ENCODE measurements around the gene RFC1.
"Not testable (repeated sequence)": the region's sequence is repeated elsewhere in the genome, so short reads cannot be mapped to it uniquely, and the experiment has no call there.

The RFC1 gene

DNA sequence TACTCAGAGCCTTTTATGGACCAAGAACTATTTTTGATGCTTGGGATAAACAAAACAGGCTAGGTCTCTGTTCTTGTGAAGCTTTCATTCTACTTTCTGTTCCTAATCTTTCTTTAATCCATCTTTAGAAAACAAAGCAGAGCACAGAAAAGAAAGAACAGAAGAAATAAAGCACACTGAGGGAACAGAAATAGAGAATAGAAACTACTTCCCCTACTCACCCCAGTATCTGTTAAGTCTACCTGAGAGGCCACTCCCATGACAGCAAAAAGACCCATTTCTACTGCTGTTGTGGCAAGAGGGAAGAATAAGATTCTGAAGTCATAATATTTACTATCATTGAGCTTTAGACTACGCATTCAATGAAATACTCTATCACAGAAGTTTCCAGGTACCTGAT, 9.2 kb downstream of the RFC1 start:
- no peak for DNase-seq (ENCODE audit: low read depth, low spot score)

DNA sequence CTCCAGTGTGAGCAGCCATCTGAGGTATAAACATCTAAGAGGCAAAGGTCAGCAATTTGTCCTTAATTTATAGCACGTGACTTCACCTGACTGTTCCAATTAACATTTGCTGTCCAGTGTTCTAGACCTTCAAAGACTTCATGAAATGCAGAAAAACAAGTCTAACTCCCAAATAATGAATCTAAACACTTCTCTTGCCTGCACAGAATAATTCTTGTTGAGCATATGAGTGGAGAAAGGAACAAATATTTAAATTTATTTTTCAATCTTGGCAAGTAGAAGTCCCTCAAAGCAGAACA, 12.0 kb downstream of the RFC1 start:
- DNase-seq (ENCODE audit: low read depth, low spot score) = no peak

DNA sequence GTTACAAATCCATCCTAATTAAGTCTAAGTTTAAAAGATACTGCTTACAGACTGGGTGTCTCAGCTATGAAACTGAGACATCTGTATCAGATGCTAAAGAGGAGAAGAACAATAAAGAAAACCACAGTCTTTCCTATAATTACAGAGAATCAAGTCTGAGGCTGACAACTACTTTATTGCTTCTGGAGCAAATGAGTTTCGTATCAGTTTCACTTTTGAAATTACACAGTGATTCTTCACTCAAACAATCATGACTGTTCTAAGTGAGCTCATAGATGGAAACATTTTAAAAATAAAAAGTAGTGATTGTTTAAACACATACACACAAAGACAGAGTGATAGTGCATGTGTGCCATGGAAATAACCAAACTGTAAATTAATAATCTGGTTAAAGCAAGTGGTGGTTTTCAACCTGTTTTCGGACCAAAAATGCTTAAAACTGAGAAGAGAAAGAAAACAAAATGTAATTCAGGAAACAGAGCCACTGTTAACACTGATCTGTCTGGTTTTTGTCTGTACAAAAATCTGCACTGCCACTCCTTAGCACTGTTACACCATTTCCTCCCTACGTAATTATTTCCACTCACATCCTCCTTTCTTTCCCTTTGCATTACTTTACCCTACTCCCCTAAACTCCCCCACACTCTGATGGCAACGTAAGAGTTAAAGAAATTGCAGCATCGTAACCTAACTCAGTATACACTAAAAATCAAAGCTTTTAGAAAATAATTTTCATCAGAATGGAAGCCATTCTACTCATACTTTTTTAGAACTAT, 12.5 kb downstream of the RFC1 start:
- no peak for DNase-seq (ENCODE audit: low read depth, low spot score)

DNA sequence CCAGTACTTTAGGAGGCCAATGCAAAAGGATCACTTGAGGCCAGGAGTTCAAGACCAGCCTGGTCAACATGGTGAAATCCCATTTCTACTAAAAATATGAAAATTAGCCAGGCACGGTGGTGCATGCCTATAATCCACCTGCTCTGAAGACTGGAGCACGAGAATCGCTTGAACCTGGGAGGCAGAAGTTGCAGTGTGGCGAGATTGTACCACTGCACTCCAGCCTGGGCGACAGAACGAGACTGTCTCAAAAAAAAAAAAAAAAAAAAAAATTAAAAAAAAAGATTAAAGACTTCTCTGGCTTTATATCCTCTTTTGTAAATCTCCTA, 13.0 kb downstream of the RFC1 start:
- not testable (repeated sequence) for DNase-seq (ENCODE audit: low read depth, low spot score)

DNA sequence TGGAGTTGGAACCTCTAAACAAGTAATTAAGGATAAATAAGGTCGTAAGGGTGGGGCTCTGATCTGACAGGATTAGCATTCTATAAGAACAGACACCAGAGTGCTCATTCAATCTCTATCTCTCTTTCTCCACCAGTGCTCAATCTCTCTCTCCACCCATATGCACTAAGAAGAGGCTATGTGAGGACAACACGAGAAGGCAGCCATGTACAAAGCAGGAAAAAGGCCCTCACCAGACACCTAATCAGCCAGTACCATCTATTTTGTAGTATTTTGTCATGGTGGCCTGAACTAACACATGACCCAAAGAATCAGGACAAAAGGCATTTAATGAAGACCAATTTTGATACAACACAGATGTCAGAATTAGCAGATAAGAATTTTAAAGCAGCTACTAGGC, 16.8 kb downstream of the RFC1 start:
- no peak for DNase-seq (ENCODE audit: low read depth, low spot score)

DNA sequence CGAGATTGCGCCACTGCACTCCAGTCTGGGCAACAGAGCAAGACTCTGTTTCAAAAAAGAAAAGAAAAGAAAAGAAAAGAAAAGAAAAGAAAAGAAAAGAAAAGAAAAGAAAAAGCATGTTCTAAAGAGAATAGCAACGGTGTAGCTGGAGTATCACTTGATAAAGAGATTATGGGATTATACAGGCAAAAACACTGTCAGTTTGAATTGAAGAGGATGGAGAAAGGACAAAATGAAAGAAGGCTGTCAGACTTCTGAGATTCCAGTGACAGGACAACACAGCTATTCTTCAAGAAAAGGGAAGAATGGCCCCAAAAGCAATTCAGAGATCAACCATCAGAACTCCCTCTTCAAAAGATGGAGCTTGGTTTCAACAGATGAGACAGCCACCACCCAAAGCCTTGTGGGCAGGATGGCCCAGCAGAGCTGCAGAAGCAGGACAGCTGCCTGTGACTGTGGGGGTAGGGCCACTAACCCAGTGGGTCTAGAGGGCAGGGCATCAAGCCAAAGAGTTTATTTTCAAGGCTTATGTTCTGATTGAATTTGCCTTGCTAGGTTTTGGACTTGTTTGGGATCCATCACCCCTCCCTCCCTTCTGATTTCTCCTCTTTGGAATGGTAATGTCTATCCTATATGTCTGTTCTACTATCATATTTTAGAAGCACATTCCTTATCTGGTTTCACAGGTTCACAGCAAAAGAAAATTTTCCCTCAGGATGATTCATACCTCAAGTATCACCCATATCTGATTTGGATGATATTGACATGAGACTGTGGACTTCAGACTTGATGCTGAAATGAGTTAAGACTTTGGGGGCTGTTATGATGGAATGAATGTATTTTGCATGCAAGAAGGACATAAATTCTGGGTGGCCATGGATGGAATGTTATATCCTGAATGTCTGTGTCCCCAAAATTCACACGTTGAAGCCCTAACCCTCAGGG, 17.5 kb downstream of the RFC1 start:
- DNase-seq (ENCODE audit: low read depth, low spot score) = no peak

DNA sequence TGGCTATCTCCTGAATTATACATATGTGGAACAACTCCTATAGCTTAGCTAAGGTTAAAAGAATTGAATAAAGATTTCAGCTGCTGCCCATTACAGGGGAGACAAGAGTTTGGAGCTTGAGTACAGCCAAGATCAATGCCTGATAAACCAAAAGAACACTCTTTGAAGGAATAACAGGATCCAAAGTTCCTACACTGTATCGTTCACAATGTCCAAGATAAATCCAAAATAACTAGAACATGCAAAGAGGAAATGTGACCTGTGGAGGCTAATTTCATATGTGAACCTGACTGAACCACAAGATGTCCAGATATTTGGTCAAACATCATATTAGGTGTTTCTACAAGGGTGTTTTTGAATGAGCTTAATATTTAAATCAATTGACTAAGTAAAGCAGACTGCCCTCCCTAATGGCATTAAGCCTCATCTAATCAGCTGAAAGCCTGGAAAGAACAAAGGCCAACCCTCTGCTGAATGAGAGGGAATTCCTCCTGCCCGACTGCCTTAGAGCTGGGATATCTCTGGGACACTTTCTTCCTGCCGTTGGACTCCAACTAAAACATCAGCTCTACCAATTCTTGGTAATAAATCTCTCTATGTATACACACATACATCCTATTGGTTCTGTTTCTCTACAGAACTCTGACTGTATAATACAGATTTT, 19.2 kb downstream of the RFC1 start:
- DNase-seq (ENCODE audit: low read depth, low spot score) = no peak

DNA sequence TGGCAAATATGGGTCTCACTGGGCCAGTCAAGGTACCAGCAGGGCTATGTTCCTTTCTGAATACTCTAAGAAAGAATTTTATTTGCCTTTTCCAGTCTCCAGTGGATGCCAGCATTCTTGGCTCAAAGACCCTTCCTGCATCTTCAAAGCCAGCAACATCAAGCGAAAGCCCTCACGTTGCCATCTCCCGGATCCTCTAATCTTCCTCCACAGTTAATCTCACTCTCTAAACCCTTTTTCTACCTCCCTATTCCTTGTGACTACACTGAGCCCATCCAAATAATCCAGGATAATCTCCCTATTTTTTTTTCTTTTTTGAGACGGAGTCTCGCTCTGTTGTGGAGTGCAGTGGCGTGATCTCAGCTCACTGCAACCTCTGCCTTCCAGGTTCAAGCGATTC, 23.4 kb downstream of the RFC1 start:
- no peak for DNase-seq (ENCODE audit: low read depth, low spot score)

DNA sequence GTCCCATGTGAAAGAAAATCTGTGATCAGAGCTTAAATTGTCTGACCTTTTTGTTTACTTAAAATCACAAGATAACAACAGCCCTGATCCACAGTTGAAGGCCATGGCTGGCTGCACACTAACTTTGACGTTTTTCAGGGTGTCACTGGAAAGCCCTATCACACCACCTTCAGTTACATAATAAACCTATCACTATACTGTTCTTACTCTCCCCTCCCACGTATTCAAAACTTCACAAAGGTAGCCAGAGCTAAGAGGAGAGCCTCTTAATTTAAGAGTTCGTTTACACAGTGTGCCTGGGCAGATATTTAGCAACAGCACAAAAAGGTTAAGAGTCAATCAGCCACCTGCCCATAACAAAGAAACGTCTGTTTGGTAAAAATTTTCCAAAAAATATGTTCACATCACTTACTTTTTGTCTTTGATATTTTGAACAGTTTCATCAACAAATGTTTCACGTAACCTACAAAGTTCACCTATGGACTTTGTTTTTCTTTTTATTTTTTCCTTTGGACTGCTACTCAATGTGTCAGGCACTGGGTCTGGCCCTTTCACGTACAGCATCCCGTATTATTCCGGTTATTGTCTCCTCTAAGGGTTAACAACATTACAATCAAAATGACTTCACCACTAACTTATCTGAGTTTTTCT, 25.0 kb downstream of the RFC1 start:
- DNase-seq (ENCODE audit: low read depth, low spot score) = no peak

DNA sequence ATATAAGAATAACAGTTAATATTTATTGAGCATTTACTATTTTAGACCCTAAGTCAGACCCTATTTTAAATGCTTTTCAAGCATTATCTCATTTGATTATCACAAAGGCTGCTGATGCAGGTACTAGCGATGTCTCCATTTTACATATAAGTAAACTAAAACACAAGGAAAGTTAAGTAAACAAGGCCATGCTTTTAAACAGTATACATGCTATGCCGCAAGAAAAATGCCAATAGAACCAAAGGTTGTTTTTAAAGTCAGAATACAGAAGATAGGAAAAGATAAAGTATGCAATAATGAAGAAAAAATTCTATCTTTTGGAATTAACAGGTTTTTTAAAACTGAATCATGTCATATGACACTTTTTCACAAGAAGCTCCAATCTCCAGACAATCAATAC, 26.2 kb downstream of the RFC1 start:
- no peak for DNase-seq (ENCODE audit: low read depth, low spot score)

DNA sequence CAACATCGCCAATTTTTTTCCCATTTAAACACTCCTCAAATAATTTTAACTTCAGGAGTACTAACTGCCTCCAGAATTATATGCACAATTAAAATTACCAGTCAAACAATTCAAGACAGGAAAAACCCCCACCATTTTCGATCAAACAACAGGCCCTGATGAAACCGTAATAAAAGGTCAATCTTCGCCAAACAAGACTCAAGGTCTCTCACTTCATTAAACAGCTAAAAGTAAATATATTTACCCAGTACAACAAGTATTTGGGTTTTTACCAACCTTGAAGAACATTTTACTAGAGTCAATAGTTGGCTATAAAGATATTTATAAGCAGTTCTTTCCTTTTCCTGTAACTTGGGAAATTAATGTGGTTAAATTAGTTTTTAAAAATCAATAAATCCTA, 28.3 kb downstream of the RFC1 start:
- DNase-seq (ENCODE audit: low read depth, low spot score) = no peak

DNA sequence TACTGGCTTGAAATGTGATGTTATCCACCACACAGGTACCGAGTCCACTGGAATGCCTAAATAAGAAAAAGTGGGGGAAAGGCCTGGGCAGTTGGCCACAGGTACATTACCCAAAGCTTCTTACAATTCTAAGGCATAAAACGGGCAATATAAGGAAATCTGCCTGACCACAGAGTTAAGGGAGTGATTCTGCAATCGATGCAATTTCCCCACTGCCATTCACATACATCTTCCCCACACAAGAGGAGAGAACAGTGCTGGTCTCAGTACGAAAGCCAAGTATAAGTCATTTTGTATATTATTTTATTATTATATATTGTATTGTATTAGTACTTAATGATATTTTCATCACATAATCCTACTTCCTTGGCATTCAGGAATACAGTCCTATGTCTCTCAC, 30.6 kb downstream of the RFC1 start:
- no peak for DNase-seq (ENCODE audit: low read depth, low spot score)

DNA sequence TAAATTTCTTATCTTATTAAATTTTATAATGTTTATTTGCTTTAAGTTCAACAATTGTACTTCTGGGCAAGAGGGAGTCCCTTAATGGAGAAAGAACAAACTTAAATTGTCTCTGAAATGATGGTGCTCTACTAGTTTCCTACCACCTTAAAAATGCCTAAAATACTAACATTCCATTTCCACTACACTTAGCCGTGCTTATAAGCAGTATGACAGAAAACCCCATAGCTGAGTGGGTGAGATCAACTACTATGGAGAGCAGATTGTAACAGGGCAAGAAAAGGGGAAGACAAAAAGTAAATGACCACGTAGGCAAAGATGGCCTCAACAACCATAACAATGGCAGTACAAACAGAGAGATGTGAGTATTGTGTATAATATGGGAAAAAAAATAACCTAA, 35.0 kb downstream of the RFC1 start:
- no peak for DNase-seq (ENCODE audit: low read depth, low spot score)

DNA sequence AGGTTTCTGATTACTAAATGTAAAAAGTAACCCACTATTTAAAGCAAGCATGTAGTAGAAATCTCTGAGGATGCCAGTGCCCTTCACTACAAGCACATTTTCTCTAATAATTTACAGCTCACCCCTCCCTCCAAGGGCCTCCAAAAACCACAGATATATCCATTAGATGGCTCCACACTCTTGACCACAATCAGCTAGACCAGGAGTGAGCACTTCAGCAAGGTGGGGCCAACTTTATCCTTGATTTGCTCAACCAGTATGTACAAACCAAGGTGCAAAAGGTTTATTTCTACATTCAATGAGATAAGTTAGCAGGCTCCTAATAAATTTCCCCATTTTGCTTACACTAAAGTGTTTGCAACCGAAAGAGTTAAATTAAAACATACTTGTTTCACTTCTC, 35.8 kb downstream of the RFC1 start:
- DNase-seq (ENCODE audit: low read depth, low spot score) = no peak

DNA sequence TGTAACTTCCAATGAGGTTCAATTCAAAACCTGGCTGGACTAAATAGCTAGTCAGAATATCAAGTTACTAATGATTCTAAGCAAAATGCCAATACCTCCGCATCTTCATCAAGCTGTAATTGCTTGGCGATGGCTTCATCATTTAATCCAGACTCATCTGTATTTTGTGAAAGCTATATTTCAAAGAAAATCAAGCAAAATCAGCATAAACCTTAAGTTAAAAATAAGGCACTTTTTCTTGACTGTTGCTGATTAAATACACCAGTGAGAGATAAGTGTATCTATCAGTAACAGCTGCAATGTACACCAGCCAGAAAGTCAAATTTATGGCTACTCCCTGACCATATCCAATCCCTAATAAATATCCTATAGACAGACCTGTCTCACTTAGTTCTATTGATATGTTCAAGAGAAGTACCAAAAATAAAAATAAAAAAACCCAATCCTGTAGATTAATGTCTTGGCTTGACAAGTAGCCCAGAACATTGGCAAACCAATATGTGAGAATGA, 39.6 kb downstream of the RFC1 start:
- DNase-seq (ENCODE audit: low read depth, low spot score) = no peak

DNA sequence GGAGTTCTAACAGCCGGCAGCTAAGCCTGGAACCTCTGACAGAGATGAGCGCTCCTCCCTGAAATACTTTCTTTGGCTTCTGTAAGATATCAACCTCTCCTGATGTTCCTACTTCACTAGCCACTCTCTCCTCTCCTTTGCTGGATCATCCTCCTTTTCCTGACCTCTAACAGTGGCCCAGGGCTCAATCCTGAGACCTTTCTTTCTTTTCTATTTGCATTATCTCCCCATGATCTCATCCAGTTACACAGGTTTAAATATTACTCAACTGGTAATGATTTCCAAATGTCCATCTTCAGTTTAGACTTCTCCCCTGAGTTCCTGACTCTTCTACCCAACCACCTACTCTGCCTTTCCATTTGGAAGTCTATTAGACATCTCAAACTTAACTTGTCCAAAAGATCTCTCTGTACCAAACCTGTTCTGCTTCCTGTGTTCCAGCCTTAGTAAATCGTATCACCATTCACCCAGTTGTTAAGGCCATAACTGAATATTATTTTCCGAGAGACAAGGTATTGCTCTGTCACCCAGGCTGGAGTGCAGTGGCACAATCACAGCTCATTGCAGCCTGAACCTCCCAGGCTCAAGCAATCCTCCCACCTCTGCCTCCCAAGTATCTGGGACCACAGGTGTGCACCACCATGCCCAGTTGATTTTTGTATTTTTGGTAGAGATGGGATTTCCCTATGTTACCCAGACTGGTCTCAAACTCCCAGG, 41.1 kb downstream of the RFC1 start:
- DNase-seq (ENCODE audit: low read depth, low spot score) = no peak

DNA sequence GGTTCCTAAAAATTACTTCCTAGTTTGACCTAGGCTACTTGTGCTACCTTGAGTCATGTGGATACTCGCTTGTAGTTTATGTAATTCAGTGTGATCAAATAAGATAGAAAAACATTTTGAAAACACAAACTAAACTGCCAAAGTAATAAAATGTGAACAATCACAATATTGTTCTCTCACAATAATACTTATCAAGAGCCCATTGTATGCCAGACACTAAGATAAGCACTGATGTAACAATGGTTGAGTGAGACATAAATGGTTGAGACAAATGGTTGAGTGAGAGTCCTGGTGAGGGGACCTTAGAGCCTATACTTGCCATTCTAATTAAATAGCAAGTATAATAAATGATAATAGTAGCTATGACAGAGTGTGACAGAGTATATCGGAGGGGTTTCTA, 41.7 kb downstream of the RFC1 start:
- no peak for DNase-seq (ENCODE audit: low read depth, low spot score)

DNA sequence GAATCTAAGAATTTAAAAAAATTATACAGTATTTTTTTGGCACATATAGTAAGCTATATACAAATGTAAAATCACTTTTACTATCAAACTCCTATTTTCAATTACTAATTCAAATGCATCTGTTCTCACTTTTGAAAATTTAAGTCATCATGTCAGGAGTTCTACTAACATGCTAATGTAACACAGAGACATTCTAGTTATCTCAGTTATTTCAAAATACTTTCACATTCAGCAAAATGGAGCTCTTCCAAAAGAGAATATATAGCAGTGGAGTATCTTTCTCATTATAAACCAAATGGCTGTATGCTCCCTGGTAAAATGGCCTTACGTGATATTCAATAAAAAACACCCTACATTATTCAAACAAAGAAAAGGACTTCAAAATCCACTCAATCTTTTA, 42.3 kb downstream of the RFC1 start:
- DNase-seq (ENCODE audit: low read depth, low spot score) = no peak

DNA sequence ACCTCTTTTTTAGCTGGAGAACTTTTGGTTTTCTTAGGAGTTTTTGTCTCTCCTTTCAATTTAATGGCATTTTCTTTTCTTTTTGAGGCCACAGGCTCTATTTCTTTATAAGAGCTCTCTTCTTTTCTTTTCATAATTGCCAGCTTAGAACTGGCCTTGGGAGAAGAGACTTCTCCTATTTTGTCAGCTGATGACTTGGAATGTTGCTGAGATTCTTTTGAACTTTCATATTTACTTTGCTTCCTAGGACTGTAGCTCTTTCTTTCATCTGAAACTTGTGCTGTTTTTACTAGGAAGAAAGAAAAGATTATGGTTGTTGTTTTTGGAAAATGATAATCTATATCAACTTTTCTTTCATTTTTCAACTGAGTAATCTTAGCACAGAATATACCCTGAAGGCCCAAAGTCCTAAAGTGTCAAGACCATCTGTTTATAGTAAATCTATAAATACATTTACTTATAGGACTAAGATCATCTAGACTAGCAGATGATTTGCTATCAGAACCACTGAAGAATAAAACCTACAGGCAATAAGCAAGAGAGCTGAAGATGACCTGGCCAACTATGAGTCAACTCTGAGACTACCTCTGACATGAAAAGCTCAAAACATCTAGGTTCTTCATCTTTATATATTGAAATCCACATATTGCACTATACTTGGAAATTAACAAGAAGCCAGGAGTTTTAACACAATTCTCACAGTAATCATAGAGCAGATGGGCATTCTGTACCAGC, 45.6 kb downstream of the RFC1 start:
- no peak for DNase-seq (ENCODE audit: low read depth, low spot score)

DNA sequence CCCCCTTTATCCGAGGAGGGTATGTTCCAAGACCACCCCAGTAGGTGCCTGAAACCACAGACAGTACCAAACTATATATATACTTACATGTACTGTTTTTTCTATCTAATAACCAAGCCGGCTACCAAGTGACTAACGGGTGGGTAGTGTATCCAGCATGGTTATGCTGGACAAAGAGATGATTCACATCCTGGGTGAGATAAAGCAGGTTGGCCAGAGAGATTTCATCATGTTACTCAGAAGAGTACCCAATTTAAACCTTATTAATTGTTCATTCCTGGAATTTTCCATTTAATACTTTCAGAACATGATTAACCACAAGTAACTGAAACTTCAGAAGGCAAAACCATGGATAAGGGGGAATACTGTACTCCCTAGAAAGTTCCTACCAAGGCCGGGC, 46.5 kb downstream of the RFC1 start:
- DNase-seq (ENCODE audit: low read depth, low spot score) = no peak

DNA sequence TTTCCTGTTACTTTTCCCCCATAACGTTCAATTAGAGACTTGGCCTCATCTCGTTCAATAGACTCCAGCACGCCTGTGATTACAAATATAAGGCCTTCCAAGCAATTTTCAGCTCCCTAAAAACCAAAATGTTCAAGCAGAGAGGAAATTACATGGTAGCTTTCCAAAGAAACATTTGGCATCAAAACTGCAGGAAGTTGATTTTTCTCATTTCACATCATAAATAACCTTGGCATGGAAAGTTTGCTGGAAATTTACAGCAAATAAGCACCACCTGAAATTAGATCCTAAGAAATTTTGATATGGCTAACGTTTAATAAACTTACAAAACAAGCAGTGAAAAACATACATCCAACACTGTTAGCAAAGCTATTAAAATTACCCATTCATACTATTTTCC, 53.3 kb downstream of the RFC1 start:
- DNase-seq (ENCODE audit: low read depth, low spot score) = no peak
